HepG2 (cell line): Measurements from ENCODE around the gene TTC39C. TPM values are rescaled to one million over a fixed set of nuclear protein-coding genes. Genes with fewer than 3 reads are reported as not detected.

ENCODE experiments used
- AHDC1 ChIP-seq: sonication (generic); formaldehyde crosslinking; IDR thresholded peaks from 2 replicates; pipeline ENCODE4 v1.5.1; 2020; ENCODE audit warnings: mild to moderate bottlenecking, missing genetic modification reagents, borderline replicate concordance
- BRCA1 ChIP-seq: sonication (generic); formaldehyde crosslinking; IDR thresholded peaks from 2 replicates; pipeline ENCODE4 v1.4.0; 2020; ENCODE audit warnings: missing genetic modification reagents
- FOXA1 ChIP-seq, 2 experiments: fragments of 450-650 bp in 1 of 2; sonication (generic) in 1 of 2; formaldehyde crosslinking in 1 of 2; IDR thresholded peaks; 2 replicates each; pipeline versions ENCODE4 v1.4.0 to v1.6.1; 2016 to 2020; ENCODE audit warnings: missing genetic modification reagents in 1 of 2
- GATAD1 ChIP-seq: IDR thresholded peaks from 2 replicates; pipeline ENCODE4 v1.6.1; 2016; ENCODE audit warnings: missing genetic modification reagents, missing compliant biosample characterization
- IKZF5 ChIP-seq: IDR thresholded peaks from 2 replicates; pipeline ENCODE4 v1.6.1; 2018; ENCODE audit warnings: missing genetic modification reagents, mild to moderate bottlenecking, missing compliant biosample characterization
- MYC ChIP-seq: sonication (generic); formaldehyde crosslinking; IDR thresholded peaks from 2 replicates; pipeline ENCODE4 v1.9.0; 2021; ENCODE audit warnings: missing genetic modification reagents, borderline replicate concordance
- NFIB ChIP-seq: sonication (generic); formaldehyde crosslinking; IDR thresholded peaks from 2 replicates; pipeline ENCODE4 v1.9.0; 2021; ENCODE audit warnings: missing genetic modification reagents, mild to moderate bottlenecking, borderline replicate concordance
- NR2F1 ChIP-seq, 2 experiments: fragments of 450-650 bp in 1 of 2; formaldehyde crosslinking in 1 of 2; IDR thresholded peaks; 2 replicates each; pipeline versions ENCODE4 v1.5.0 to v1.6.1; 2016 to 2020; ENCODE audit warnings: mild to moderate bottlenecking in 1 of 2, missing compliant biosample characterization in 1 of 2, missing genetic modification reagents in 1 of 2, moderate library complexity in 1 of 2
- SP140L ChIP-seq: sonication (generic); formaldehyde crosslinking; IDR thresholded peaks from 2 replicates; pipeline ENCODE4 v1.4.0; 2020; ENCODE audit warnings: missing genetic modification reagents, borderline replicate concordance
- TAF1 ChIP-seq: sonication (generic); formaldehyde crosslinking; IDR thresholded peaks from 2 replicates; pipeline ENCODE4 v1.4.0; 2020; ENCODE audit warnings: missing genetic modification reagents
- TBX2 ChIP-seq: sonication (generic); formaldehyde crosslinking; IDR thresholded peaks from 2 replicates; pipeline ENCODE4 v1.5.0; 2020; ENCODE audit warnings: missing genetic modification reagents, mild to moderate bottlenecking, borderline replicate concordance
- ZFX ChIP-seq: sonication (generic); formaldehyde crosslinking; IDR thresholded peaks from 2 replicates; pipeline ENCODE4 v1.4.0; 2020; ENCODE audit warnings: mild to moderate bottlenecking, low read depth, missing genetic modification reagents, moderate library complexity
- ZKSCAN1 ChIP-seq: fragments of 150-350 bp; IDR thresholded peaks from 2 replicates; pipeline ENCODE4 v1.6.1; 2014; ENCODE audit warnings: low read length
- ZNF232 ChIP-seq: sonication (generic); formaldehyde crosslinking; IDR thresholded peaks from 2 replicates; pipeline ENCODE4 v1.4.0; 2020; ENCODE audit warnings: missing genetic modification reagents, borderline replicate concordance
- ZNF281 ChIP-seq: sonication (generic); formaldehyde crosslinking; IDR thresholded peaks from 2 replicates; pipeline ENCODE4 v1.4.0; 2020; ENCODE audit warnings: missing genetic modification reagents, borderline replicate concordance
- ZNF354B ChIP-seq: sonication (generic); formaldehyde crosslinking; IDR thresholded peaks from 2 replicates; pipeline ENCODE4 v1.8.0; 2022; ENCODE audit warnings: mild to moderate bottlenecking, missing genetic modification reagents
- polyA plus RNA-seq, 8 experiments: library from polyadenylated mRNA; depleted of rRNA in 3 of 8; stranded (reverse) in 7 of 8; unstranded in 1 of 8; fragments of >200 nt; fragmentation: Illumina TruSeq in 4 of 8; extraction: Trizol in 4 of 8; gene quantifications; 2 replicates each; pipeline versions ENCODE4 v1.2.1 to v1.2.3, GENCODE V29; 2011 to 2016; ENCODE audit warnings: low read depth in 4 of 8, missing spikeins in 1 of 8, mixed read lengths in 1 of 8; ENCODE audit not compliant: insufficient read depth in 1 of 8
- total RNA-seq, 5 experiments: library from RNA; depleted of rRNA; stranded (reverse); fragments of >200 nt; fragmentation: Illumina TruSeq; extraction: Trizol; gene quantifications; 2 replicates each; pipeline ENCODE4 v1.2.3, GENCODE V29; 2016; ENCODE audit warnings: low read depth in 1 of 5
- TF ChIP-seq, protein P1 (sequence below): sonication (generic); formaldehyde crosslinking; IDR thresholded peaks from 2 replicates; pipeline ENCODE4 v1.4.0; 2020; ENCODE audit warnings: missing genetic modification reagents

TTC39C gene
- total and polyA plus RNA-seq, 2 of the 13 experiments (the other 11 are each of a cell fraction or from before 2014, with no cell fraction given): 19.1 to 25.9 TPM

DNA sequence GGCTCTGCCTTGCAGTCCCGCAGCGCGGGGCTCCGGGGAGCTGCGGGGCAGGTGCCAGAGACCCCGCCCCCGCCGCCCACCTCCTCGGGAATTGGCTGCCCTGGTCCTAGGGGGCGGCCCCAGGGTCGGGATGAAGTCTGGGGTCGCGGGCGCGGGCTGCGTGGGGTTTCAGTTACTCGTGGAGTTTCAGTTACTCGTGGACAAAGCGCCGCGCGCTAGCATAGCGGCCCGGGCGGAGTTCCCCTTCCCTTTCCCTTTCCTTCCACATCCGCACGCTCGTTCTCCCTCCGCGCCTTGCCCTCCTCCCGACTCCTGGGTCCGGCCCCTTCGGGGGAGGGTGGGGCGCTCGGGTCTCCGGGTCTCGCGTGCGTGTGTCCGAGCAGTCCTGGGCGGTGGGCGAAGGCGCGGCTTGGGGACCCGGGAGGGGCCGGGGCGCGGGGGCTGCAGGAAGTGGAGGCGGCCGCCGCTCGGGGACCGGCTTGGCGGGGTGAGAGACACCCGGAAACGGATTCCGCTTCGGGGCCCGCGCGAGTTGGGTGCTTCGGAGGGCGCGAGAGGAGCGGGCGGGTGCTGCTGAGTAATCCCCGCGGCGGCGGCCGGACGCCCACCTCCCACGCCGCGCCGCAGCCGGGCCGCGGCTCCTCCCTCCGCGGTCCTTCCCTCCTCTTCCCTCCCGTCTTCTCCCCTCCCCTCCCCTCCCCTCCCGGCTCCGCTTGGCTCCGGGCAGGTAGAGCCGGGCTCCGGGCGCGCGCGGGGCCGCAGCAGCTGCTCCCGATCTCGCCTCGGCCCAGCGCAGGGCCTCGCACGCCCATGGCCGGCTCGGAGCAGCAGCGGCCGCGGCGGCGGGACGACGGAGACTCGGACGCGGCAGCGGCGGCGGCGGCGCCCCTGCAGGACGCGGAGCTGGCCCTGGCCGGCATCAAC, at the start of gene TTC39C (continued):
- TF ChIP-seq TBX2 (CRISPR knock-in tag) (0 out of 2 replicates have a peak, but pooled peaks have one; percentile 15), ZNF354B (CRISPR knock-in tag) (no peak), ZNF232 (CRISPR knock-in tag) (no peak; the same call in 1 of the 2 replicates), FOXA1 (IDR thresholded peaks at IDR 0.05) (no peak), FOXA1 (CRISPR knock-in tag; IDR thresholded peaks at IDR 0.05) (no peak), GATAD1 (CRISPR knock-in tag) (no peak), MYC (CRISPR knock-in tag) (peak; percentile 41; the same call in 1 of the 2 replicates), BRCA1 (CRISPR knock-in tag) (no peak), ZKSCAN1 (no peak), IKZF5 (CRISPR knock-in tag) (no peak), ZNF281 (CRISPR knock-in tag) (no peak), NFIB (CRISPR knock-in tag) (no peak), NR2F1 (CRISPR knock-in tag; IDR thresholded peaks at IDR 0.05) (no peak), AHDC1 (CRISPR knock-in tag) (no peak), ZFX (CRISPR knock-in tag) (peak; percentile 44; the same call in 1 of the 2 replicates), SP140L (CRISPR knock-in tag) (no peak), TAF1 (CRISPR knock-in tag) (peak; percentile 18)
- TF ChIP-seq, protein P1, sequence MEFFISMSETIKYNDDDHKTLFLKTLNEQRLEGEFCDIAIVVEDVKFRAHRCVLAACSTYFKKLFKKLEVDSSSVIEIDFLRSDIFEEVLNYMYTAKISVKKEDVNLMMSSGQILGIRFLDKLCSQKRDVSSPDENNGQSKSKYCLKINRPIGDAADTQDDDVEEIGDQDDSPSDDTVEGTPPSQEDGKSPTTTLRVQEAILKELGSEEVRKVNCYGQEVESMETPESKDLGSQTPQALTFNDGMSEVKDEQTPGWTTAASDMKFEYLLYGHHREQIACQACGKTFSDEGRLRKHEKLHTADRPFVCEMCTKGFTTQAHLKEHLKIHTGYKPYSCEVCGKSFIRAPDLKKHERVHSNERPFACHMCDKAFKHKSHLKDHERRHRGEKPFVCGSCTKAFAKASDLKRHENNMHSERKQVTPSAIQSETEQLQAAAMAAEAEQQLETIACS (CRISPR knock-in tag): no peak
